HG02840 (cell line): Measurements from ENCODE around the gene GDPD2.
A peak's percentile ranks its signal among the peaks of the same experiment; 100 is the strongest.
"Not testable (repeated sequence)": the region's sequence is repeated elsewhere in the genome, so short reads cannot be mapped to it uniquely, and the experiment has no call there.

ENCODE experiments used
- ATAC-seq: cut with Tn5 transposase; IDR thresholded peaks from one replicate; pipeline ENCODE4 v1.9.1; 2021; ENCODE audit warnings: mild to moderate bottlenecking, moderate library complexity, moderate number of reproducible peaks; ENCODE audit not compliant: unreplicated experiment, low FRiP score

The GDPD2 gene, protein sequence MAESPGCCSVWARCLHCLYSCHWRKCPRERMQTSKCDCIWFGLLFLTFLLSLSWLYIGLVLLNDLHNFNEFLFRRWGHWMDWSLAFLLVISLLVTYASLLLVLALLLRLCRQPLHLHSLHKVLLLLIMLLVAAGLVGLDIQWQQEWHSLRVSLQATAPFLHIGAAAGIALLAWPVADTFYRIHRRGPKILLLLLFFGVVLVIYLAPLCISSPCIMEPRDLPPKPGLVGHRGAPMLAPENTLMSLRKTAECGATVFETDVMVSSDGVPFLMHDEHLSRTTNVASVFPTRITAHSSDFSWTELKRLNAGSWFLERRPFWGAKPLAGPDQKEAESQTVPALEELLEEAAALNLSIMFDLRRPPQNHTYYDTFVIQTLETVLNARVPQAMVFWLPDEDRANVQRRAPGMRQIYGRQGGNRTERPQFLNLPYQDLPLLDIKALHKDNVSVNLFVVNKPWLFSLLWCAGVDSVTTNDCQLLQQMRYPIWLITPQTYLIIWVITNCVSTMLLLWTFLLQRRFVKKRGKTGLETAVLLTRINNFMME

GRCh38 chrX:70422851-70423341 lies at the start of gene GDPD2:
Gene GDPD2, plus strand, starts transcription at chrX:70423314. Its CDS starts 1,671 bp downstream, at chrX:70424985.
- no peak for ATAC-seq

- no peak for ATAC-seq
Measured at GRCh38 chrX:70386235-70386634, 36.9 kb upstream of the GDPD2 start.

- ATAC-seq = no peak
Measured at GRCh38 chrX:70398899-70399298, 24.2 kb upstream of the GDPD2 start.

DNA sequence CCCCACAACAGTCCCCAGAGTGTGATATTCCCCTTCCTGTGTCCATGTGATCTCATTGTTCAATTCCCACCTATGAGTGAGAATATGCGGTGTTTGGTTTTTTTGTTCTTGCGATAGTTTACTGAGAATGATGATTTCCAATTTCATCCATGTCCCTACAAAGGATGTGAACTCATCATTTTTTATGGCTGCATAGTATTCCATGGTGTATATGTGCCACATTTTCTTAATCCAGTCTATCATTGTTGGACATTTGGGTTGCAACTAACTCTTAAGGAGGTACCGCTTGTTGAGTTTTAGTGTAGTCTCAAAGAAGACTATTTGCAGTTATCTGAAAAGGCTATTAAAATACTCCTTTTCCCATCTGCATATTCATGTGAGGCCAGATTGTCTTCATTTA lies 22.9 kb upstream of the GDPD2 start:
- ATAC-seq = not testable (repeated sequence)

GRCh38 chrX:70402721-70403120 lies 20.4 kb upstream of the GDPD2 start:
- ATAC-seq = no peak

- no peak for ATAC-seq
Measured at GRCh38 chrX:70405003-70405402, 18.1 kb upstream of the GDPD2 start.

DNA sequence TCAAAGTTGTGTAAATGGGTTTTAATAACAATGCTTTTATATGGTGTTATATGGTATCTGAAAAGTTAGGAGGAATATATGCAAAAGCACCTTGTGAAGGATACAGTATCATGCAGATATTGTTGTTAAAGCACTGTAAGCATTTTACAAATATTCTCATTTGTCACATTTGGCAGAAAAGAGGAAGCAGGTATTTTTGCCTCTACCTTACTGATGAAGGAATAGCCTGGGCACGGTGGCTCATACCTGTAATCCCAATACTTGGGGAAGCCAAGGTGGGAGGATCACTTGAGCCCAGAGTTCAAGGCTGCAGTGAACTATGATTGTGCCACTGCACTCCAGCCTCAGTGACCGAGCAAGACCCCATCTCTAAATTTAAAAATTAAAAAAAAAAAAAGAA lies 12.2 kb upstream of the GDPD2 start:
- ATAC-seq = no peak

DNA sequence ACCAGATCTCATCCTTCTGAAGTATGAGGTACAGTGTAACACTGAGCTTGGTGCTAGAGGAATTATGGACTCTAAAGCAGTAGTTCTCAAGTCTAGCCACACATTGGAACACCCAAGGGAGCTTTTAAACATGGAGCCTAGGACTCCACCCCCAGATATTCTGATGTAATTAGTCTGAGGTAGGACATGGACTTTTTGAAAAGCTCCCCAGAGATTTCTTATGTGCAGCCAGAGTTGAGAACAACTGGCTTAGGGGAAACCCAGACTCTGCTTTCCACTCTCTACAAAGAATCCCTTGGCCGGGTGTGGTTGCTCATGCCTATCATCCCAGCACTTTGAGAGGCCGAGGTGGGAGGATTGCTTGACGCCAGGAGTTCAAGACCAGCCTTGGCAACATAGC lies 11.6 kb upstream of the GDPD2 start:
- no peak for ATAC-seq

DNA sequence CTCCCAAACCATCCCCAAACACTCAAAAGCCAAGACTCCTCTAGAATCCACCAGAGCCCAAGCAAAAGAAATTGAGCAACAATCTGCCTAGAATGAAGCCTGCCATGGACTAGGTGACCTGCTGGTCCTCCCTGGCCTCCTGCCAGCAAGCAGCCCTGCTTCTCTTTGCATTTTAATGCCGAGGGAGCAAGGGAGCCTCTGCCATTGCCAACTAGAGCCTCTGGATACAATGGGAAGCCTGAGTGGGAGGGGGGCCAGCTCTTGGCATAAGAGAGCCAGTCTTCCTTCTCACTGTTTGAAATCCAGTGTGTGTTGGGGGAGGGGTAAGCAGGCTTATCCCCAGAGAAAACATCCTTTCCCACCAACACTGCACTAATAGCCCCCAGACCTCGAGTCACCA lies 1.5 kb upstream of the GDPD2 start:
- ATAC-seq = no peak

DNA sequence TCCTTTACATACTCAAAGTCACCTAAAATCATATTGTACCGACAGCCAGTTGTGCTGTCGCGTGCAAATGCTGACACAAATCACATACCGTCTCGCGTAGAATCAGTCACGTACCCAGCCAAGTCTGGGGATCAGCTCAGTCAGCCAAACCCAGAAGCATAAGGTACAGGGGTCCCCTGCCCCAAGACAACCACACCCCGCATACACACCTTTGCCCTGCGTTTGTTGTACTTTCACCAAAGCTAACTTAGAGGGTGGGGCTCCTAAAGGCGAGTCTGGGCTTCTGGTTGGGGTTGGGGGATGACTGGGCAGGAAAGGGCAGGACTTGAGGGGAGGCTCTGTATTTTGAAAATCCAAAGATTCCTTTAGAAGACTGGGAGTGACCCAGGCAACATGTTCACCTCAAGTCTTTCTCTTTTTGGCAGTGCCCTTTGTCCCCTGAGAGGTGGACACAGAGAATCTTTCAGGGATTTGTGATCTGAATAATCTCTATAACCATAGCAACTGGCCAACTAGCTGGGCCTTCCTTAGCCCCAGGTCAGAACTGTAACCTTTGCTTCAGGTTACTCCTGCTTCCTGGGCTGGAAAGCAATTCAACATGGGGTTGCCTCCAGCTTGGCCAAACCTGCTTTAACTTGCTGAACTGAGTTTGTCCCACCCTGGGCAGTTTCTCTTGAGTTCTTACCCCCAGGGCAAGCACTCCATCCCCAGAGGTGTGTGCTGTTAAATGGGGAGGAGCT lies 992 bp downstream of the GDPD2 start:
- ATAC-seq = no peak

DNA sequence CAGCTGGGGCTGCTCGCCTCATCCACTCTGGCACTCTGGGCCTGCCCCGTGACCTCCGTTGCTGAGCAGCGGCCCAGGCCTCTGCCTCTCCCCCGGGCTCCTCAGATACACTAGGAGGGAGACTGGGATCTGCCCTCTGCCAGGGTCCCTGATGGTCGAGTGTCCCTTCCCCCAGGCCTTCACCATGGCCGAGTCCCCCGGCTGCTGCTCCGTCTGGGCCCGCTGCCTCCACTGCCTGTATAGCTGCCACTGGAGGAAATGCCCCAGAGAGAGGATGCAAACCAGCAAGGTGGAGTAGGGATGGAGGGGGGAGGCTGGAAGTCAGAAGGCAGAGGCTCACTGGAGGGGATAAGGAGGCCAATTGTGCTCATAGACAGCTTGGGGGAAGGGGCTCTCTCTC lies 1.7 kb downstream of the GDPD2 start:
- no peak for ATAC-seq

GRCh38 chrX:70426286-70427278 lies 3.5 kb downstream of the GDPD2 start:
- ATAC-seq = no peak

DNA sequence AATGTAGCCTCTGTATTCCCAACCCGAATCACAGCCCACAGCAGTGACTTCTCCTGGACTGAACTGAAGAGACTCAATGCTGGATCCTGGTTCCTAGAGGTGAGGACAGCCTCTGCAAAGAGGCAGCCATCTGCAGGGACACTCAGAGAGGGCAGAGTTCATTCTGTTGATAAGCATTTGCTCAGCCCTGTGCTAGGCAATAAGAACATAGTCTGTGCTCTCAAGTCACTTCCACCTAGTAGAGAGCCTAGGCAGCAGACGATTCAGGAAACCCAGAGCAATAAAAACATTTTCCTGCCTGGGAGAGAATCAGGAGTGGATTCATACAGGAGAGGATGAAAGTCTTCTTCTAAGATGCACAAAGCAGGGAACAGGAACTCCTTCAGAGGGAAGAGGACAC lies 4.3 kb downstream of the GDPD2 start:
- ATAC-seq = no peak

GRCh38 chrX:70429759-70430158 lies 6.6 kb downstream of the GDPD2 start:
- ATAC-seq = no peak

GRCh38 chrX:70432936-70433847 lies 10.1 kb downstream of the GDPD2 start:
- no peak for ATAC-seq

- peak; percentile 47 for ATAC-seq
Measured at GRCh38 chrX:70433848-70434351, 10.8 kb downstream of the GDPD2 start.

DNA sequence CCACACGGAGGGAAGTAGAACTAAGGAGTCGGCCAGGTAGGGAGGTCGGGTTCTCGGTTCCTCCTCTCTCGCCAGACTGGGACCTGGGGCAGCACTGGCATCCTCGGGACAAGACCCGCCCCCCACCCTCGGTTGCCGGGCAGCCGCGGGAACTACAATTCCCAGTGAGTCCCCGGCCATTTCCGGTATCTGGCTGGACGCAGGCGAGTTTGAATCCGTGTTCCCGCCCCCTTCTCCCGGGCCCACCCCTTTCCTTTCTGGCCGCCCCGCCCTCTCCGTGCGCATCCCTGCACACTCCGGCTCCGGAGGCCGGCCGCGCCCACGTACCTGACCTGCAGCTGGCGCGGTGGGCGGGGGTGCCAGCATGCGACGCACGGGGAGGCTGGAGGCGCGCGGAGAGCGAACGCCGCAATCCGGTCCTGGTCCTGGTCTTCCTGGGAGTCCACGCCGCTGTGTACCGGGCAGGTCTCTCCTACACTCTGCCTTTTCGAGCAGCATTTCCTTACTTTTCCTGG lies 11.3 kb downstream of the GDPD2 start:
- ATAC-seq = peak; percentile 55

GRCh38 chrX:70434914-70435586 lies 11.9 kb downstream of the GDPD2 start:
- no peak for ATAC-seq
